Panc1 (cell line): ENCODE measurements around the gene SLC20A1.

Source experiments
- CTCF ChIP-seq: fragments of 450-650 bp; IDR thresholded peaks from 2 replicates; pipeline ENCODE4 v1.5.1; 2017; ENCODE audit warnings: mild to moderate bottlenecking
- POLR2AphosphoS5 ChIP-seq: IDR thresholded peaks from 2 replicates; pipeline ENCODE4 v1.6.1; 2012; ENCODE audit warnings: mild to moderate bottlenecking, low read depth, low read length, moderate library complexity
- SIN3A ChIP-seq: IDR thresholded peaks from 2 replicates; pipeline ENCODE4 v1.6.1; 2012; ENCODE audit warnings: low read depth, mild to moderate bottlenecking, low read length, moderate library complexity, borderline replicate concordance; ENCODE audit not compliant: insufficient read depth
- TF ChIP-seq, protein P1 (sequence below), 2 experiments: IDR thresholded peaks; 2 replicates each; pipeline ENCODE4 v1.6.1; 2011 to 2012; ENCODE audit warnings: low read depth in 2 of 2, control low read depth in 1 of 2, low read length in 1 of 2, mild to moderate bottlenecking in 1 of 2, moderate library complexity in 1 of 2; ENCODE audit not compliant: insufficient read depth in 1 of 2

DNA sequence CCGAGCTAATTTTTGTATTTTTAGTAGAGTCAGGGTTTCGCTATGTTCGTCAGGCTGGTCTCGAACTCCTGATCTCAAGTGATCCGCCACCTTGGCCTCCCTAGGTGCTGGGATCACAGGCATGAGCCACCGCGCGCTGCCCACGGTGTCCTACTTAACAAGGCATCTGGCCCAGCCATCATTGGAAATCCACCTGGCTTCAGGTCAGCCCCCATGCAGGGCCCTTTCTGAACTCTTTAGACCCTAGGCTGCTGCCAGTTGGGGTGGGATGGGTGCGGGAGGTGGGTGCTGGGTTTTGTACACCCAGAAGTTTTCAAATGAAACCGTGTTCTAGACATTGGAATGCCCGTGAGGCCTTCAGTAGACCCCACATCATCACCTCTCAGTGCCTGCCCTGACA lies 48.4 kb downstream of the SLC20A1 start:
- TF ChIP-seq POLR2AphosphoS5 (no peak), CTCF (no peak), SIN3A (no peak)
- TF ChIP-seq, protein P1, sequence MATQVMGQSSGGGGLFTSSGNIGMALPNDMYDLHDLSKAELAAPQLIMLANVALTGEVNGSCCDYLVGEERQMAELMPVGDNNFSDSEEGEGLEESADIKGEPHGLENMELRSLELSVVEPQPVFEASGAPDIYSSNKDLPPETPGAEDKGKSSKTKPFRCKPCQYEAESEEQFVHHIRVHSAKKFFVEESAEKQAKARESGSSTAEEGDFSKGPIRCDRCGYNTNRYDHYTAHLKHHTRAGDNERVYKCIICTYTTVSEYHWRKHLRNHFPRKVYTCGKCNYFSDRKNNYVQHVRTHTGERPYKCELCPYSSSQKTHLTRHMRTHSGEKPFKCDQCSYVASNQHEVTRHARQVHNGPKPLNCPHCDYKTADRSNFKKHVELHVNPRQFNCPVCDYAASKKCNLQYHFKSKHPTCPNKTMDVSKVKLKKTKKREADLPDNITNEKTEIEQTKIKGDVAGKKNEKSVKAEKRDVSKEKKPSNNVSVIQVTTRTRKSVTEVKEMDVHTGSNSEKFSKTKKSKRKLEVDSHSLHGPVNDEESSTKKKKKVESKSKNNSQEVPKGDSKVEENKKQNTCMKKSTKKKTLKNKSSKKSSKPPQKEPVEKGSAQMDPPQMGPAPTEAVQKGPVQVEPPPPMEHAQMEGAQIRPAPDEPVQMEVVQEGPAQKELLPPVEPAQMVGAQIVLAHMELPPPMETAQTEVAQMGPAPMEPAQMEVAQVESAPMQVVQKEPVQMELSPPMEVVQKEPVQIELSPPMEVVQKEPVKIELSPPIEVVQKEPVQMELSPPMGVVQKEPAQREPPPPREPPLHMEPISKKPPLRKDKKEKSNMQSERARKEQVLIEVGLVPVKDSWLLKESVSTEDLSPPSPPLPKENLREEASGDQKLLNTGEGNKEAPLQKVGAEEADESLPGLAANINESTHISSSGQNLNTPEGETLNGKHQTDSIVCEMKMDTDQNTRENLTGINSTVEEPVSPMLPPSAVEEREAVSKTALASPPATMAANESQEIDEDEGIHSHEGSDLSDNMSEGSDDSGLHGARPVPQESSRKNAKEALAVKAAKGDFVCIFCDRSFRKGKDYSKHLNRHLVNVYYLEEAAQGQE (IDR thresholded peaks at IDR 0.05; ENCODE audit: insufficient read depth in 1 of 2, low read depth in 2 of 2, low read length in 1 of 2): no peak
